ENCODE results near the gene RASAL1. TPM values are rescaled to one million over a fixed set of nuclear protein-coding genes. Genes with fewer than 3 reads are reported as not detected.

RASAL1 gene
- polyA plus RNA-seq, 1 donor (not counting 4 experiments of a cell fraction or from before 2014, with no cell fraction given) = 0.05 TPM

DNA sequence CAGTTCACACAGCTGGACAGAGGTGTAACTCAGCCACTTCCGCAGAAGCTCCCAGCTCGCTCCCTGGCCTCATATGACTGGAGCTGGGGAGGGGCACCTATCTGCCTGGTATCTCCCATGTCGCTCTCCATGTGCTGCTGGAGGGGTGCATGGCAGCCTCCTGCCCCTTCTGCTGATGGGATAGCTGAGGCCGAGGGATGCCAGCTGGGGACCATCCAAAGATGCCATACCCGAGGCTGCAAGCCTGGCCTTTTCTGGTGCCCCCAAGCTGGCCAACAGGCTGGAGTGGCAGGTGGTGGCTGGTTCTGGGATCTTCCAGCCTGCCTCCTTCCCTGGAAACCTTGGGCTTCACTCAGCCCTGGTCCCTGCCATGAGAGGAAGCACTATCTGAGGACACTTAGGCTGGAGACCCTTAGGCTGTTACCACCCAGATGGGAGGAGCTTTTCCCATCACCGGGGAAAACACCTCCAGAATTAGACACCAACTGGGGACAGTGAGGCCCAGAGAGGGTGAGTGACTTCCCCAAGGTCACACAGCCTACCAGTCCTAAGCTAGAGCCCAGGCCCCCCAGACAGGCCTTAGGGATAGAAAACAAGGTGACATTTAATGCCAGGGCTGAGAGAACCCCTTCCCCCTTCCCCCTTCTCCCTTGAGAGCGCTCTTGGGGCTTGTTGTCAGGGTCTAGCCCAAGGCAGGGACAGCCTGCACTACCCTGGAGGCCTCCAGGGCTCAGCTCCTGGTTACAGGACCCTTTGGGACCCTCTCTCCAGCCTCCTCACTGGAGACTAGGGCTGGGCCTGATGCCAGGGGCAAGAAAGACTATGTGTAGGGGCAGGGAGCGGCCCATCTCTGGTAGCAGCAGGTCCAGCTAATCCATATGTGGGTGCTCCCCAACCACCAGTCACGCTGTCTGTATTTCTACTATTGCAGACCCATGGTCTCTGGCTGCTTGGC, 71.9 kb downstream of the RASAL1 start:
- no peak for FAIRE-seq
- H3K4me2 ChIP-seq (ENCODE audit: control insufficient read depth, extremely low read depth, insufficient read depth, low read depth, low read length) = no peak overlapping the region
- TF ChIP-seq EZH2 (IDR thresholded peaks at IDR 0.05; ENCODE audit: low read length) = no peak
- TF ChIP-seq, protein P1, sequence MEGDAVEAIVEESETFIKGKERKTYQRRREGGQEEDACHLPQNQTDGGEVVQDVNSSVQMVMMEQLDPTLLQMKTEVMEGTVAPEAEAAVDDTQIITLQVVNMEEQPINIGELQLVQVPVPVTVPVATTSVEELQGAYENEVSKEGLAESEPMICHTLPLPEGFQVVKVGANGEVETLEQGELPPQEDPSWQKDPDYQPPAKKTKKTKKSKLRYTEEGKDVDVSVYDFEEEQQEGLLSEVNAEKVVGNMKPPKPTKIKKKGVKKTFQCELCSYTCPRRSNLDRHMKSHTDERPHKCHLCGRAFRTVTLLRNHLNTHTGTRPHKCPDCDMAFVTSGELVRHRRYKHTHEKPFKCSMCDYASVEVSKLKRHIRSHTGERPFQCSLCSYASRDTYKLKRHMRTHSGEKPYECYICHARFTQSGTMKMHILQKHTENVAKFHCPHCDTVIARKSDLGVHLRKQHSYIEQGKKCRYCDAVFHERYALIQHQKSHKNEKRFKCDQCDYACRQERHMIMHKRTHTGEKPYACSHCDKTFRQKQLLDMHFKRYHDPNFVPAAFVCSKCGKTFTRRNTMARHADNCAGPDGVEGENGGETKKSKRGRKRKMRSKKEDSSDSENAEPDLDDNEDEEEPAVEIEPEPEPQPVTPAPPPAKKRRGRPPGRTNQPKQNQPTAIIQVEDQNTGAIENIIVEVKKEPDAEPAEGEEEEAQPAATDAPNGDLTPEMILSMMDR (optimal IDR thresholded peaks at IDR 0.05 in 1 of 3, IDR thresholded peaks at IDR 0.05 in 1 of 3, conservative IDR thresholded peaks at IDR 0.05 in 1 of 3; ENCODE audit: extremely low read depth in 1 of 3, insufficient read depth in 2 of 3, low read length in 3 of 3) = no peak
- dilution Hi-C loops (cut with MboI; ENCODE audit: extremely low pct_ligation_motif_present, low sequenced_read_pairs) = loop anchor here (25.0 kb wide), 1 partner anchor 99 kb away; no protein-coding TSS in a partner anchor
- peaks cover 4% of the 10 kb centered on the region for H4K20me1 ChIP-seq (ENCODE audit: control insufficient read depth, extremely low read depth, insufficient read depth, low read length)
- H3K9me3 ChIP-seq (ENCODE audit: control insufficient read depth, low read depth, low read length) = no peaks in the 10 kb centered on the region
- H3K4me1 ChIP-seq (ENCODE audit: control insufficient read depth, extremely low read depth, insufficient read depth, low read length) = no peaks in the 10 kb centered on the region
- H3K9ac ChIP-seq (ENCODE audit: control insufficient read depth, extremely low read depth, insufficient read depth, low read length) = no peak overlapping the region
- no peak for DNase-seq (ENCODE audit: low read depth, low spot score)
- no peaks in the 10 kb centered on the region for H3K9me1 ChIP-seq (ENCODE audit: control insufficient read depth, extremely low read depth, insufficient read depth, low read length)
- H3K4me3 ChIP-seq (ENCODE audit: control insufficient read depth in 2 of 3, extremely low read depth in 1 of 3, insufficient read depth in 2 of 3, low read depth in 1 of 3, low read length in 3 of 3) = no peak overlapping the region
- H3K79me2 ChIP-seq (ENCODE audit: control insufficient read depth, insufficient read depth, low read length) = no peaks in the 10 kb centered on the region
- H3K27me3 ChIP-seq (ENCODE audit: control insufficient read depth, extremely low read depth, insufficient read depth, low read length) = peaks cover 23% of the 10 kb centered on the region
- H3K27ac ChIP-seq (ENCODE audit: control insufficient read depth, insufficient read depth, low read length) = no peak overlapping the region
- no peak overlapping the region for H2AFZ ChIP-seq (ENCODE audit: control insufficient read depth, low read length)
- H3K36me3 ChIP-seq (ENCODE audit: control insufficient read depth in 2 of 2, extremely low read depth in 1 of 2, insufficient read depth in 2 of 2, low read length in 2 of 2) = no peaks in the 10 kb centered on the region

DNA sequence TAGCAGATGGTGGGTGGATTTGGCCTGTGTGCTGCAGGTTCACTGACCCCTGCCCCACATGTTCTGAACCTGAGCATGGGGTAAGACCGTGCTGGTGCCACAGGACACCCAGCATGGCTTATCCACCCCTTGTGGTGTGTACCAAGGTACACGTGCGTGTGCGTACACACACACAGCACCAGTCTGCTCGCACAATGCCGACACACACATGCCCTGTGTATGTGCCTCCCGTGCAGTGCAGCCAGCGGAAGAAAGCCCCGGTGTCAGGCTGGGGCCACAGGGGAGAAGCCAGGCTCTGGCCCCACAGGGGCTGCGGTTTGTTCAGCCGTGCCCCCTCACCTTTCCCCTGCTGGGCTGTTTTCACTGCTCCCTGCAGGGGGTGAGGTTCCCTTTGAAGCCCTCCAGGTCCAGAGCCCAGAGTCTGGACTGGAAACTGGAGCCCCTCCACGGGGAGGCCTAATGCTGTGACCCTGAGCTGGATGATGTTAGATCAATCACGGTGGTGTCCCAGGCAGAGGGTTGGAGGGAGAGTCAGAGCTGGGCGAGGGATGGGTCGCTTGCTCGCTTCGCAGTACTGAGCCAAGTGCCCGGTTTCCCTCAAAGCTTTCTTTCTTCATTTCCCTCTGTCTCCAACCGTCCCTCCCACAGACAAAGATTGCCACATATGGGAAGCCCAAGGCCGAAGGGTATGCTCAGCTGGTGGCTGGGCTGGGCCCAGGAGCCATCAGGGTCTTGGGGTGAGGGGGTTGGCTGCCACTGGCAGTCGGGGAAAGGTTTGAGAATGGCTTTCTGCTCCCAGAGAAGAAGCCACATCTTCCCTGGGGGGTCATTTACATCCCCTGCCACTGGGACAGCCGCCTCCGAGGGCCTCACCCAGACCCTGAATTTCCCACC, 72.8 kb downstream of the RASAL1 start:
- Histone ChIP-seq H3K9me3 (ENCODE audit: control insufficient read depth, low read depth, low read length) (no peaks in the 10 kb centered on the region), H3K9ac (ENCODE audit: control insufficient read depth, extremely low read depth, insufficient read depth, low read length) (no peak overlapping the region), H2AFZ (ENCODE audit: control insufficient read depth, low read length) (no peak overlapping the region), H3K79me2 (ENCODE audit: control insufficient read depth, insufficient read depth, low read length) (no peaks in the 10 kb centered on the region), H3K27ac (ENCODE audit: control insufficient read depth, insufficient read depth, low read length) (no peak overlapping the region), H3K4me3 (ENCODE audit: control insufficient read depth in 2 of 3, extremely low read depth in 1 of 3, insufficient read depth in 2 of 3, low read depth in 1 of 3, low read length in 3 of 3) (no peak overlapping the region), H4K20me1 (ENCODE audit: control insufficient read depth, extremely low read depth, insufficient read depth, low read length) (peaks cover 4% of the 10 kb centered on the region), H3K27me3 (ENCODE audit: control insufficient read depth, extremely low read depth, insufficient read depth, low read length) (peaks cover 24% of the 10 kb centered on the region), H3K36me3 (ENCODE audit: control insufficient read depth in 2 of 2, extremely low read depth in 1 of 2, insufficient read depth in 2 of 2, low read length in 2 of 2) (no peaks in the 10 kb centered on the region), H3K4me2 (ENCODE audit: control insufficient read depth, extremely low read depth, insufficient read depth, low read depth, low read length) (no peak overlapping the region), H3K9me1 (ENCODE audit: control insufficient read depth, extremely low read depth, insufficient read depth, low read length) (no peaks in the 10 kb centered on the region), H3K4me1 (ENCODE audit: control insufficient read depth, extremely low read depth, insufficient read depth, low read length) (no peaks in the 10 kb centered on the region)
- dilution Hi-C loops (cut with MboI; ENCODE audit: extremely low pct_ligation_motif_present, low sequenced_read_pairs) = loop anchor here (25.0 kb wide), 1 partner anchor 100 kb away; no protein-coding TSS in a partner anchor
- no peak for FAIRE-seq
- no peak for TF ChIP-seq EZH2 (IDR thresholded peaks at IDR 0.05; ENCODE audit: low read length)
- DNase-seq (ENCODE audit: low read depth, low spot score) = no peak

Measured in keratinocyte (primary cell).